Mesothelial cell of epicardium (in vitro differentiated cells): ENCODE measurements around the gene CHD2. TPM values are rescaled to one million over a fixed set of nuclear protein-coding genes. Genes with fewer than 3 reads are reported as not detected.

Source experiments
- DNase-seq, 2 experiments: peaks; one replicate each; pipeline ENCODE4 v3.0.0; 2021; ENCODE audit warnings: low spot score in 2 of 2; ENCODE audit not compliant: unreplicated experiment in 2 of 2
- H3K27ac Mint-ChIP-seq: 2 replicates; pipeline ENCODE4 v1.8.0; 2021; ENCODE audit warnings: mixed read lengths
- H3K27me3 Mint-ChIP-seq: 2 replicates; pipeline ENCODE4 v1.8.0; 2021; ENCODE audit warnings: low read depth, mixed read lengths
- H3K36me3 Mint-ChIP-seq: 2 replicates; pipeline ENCODE4 v1.8.0; 2021; ENCODE audit warnings: mixed read lengths
- H3K4me1 Mint-ChIP-seq: 2 replicates; pipeline ENCODE4 v1.8.0; 2021; ENCODE audit warnings: mixed read lengths
- H3K4me3 Mint-ChIP-seq: 2 replicates; pipeline ENCODE4 v1.8.0; 2021; ENCODE audit warnings: mild to moderate bottlenecking, moderate library complexity, mixed read lengths
- H3K9me3 Mint-ChIP-seq: 2 replicates; pipeline ENCODE4 v1.8.0; 2021; ENCODE audit warnings: mixed read lengths
- total RNA-seq: library from RNA; stranded (reverse); gene quantifications from 3 replicates; pipeline ENCODE4 v1.2.1, GENCODE V29; 2021
- TF ChIP-seq, protein P1 (sequence below): fragments of 200-600 bp; sonication (generic); IDR thresholded peaks from one replicate; pipeline ENCODE4 v1.5.0; 2021; ENCODE audit warnings: antibody characterized with exemption; ENCODE audit not compliant: unreplicated experiment

Gene CHD2
- total RNA-seq, 1 donor from 2014 or later = 178 TPM

DNA sequence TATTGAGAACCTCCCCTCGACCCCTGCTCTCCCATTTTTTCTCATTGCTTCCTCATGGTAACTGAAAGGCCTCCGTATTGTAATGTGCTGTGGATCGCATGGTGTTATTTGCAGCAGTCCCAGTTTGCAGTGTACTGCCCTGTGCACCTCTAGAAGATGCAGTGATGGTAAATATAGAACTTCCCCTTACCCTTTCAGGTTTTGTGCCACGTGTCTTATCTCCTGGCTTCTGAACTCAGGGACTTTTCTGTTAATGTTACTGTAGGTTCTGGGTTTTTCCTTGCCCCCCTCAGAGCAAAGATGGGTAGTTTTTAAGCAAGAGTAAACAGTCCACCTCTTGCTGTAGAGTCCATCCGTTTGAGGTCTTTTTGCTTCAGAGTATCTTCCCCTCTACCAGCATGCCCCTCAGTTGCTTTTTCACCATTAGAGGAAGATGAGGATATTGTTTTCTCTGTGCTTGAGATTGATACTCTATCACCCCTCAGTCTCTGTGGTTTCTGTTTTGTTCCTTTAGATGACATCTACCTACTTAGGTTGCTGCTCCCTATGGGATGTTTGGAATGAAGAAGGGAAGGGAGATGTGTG is 22.4 kb downstream of the CHD2 start:
- no peaks in the 10 kb centered on the region for H3K9me3 Mint-ChIP-seq
- H3K27me3 Mint-ChIP-seq = no peaks in the 10 kb centered on the region
- no peak for DNase-seq
- TF ChIP-seq, protein P1, sequence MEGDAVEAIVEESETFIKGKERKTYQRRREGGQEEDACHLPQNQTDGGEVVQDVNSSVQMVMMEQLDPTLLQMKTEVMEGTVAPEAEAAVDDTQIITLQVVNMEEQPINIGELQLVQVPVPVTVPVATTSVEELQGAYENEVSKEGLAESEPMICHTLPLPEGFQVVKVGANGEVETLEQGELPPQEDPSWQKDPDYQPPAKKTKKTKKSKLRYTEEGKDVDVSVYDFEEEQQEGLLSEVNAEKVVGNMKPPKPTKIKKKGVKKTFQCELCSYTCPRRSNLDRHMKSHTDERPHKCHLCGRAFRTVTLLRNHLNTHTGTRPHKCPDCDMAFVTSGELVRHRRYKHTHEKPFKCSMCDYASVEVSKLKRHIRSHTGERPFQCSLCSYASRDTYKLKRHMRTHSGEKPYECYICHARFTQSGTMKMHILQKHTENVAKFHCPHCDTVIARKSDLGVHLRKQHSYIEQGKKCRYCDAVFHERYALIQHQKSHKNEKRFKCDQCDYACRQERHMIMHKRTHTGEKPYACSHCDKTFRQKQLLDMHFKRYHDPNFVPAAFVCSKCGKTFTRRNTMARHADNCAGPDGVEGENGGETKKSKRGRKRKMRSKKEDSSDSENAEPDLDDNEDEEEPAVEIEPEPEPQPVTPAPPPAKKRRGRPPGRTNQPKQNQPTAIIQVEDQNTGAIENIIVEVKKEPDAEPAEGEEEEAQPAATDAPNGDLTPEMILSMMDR = no peak
- H3K36me3 Mint-ChIP-seq = peaks cover 33% of the 10 kb centered on the region
- no peak overlapping the region for H3K4me3 Mint-ChIP-seq
- peak overlapping the region; percentile 74 for H3K27ac Mint-ChIP-seq
- H3K4me1 Mint-ChIP-seq = peaks cover 35% of the 10 kb centered on the region

GRCh38 chr15:92924216-92924615 is 24.1 kb downstream of the CHD2 start:
- DNase-seq = no peak
- no peak overlapping the region for H3K4me3 Mint-ChIP-seq
- H3K27ac Mint-ChIP-seq = peak overlapping the region; percentile 50

DNA sequence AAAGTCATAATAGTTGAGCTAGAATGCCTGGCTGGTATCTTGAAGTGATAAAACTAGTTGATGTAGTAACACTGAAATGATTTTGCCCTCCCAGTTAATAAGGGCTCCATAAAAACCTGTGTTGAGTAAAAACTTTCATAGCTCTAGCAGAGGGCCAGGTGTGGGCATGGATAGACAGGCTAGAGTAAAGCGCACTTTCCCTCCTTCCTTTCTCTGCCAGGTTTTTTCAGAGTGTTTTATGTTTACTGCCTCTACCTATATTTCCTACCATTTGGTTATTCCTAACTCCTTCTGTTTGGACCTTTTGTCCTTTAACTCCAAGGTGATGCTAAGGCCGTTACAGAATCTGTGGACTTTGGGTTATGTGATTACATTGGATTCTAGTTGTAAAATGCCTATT is 25.3 kb downstream of the CHD2 start:
- TF ChIP-seq, protein P1 = no peak
- DNase-seq = no peak
- no peak overlapping the region for H3K4me3 Mint-ChIP-seq
- H3K9me3 Mint-ChIP-seq = no peaks in the 10 kb centered on the region
- peaks cover 42% of the 10 kb centered on the region for H3K36me3 Mint-ChIP-seq
- H3K27me3 Mint-ChIP-seq = no peaks in the 10 kb centered on the region
- H3K27ac Mint-ChIP-seq = no peak overlapping the region
- H3K4me1 Mint-ChIP-seq = peaks cover 37% of the 10 kb centered on the region

More at GRCh38 chr15:92924216-92924615, 24.1 kb downstream of the CHD2 start:
- TF ChIP-seq, protein P1 = no peak
- Mint-ChIP-seq H3K4me1 (peaks cover 36% of the 10 kb centered on the region), H3K27me3 (no peaks in the 10 kb centered on the region), H3K36me3 (peaks cover 42% of the 10 kb centered on the region), H3K9me3 (no peaks in the 10 kb centered on the region)

DNA sequence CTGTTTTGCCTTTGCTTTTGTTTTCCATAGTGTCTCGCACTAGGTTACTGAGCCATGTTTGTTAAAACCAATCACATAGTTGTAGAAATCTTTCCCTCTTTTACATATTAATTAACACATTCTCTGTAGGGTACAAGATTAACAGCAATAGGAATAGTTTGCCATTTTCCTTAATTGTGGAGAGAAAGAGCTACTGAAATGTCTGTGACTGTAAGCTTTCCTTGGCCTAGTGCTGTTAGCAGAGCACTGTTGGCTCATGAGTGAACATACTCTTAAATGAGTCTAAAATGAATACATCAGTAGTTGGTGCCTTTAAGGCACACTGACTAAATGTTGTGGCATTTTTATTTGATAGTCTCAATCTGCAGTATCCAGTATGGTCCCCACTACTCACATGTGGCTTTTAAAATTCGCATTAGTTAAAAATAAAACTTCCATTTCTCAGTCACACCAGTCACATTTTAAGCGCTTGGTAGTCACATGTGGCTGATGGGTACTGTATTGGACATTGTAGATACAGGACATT is 28.2 kb downstream of the CHD2 start:
- Mint-ChIP-seq H3K9me3 (no peaks in the 10 kb centered on the region), H3K27me3 (no peaks in the 10 kb centered on the region), H3K4me3 (no peak overlapping the region), H3K27ac (peak overlapping the region; percentile 80), H3K4me1 (peaks cover 18% of the 10 kb centered on the region), H3K36me3 (peaks cover 48% of the 10 kb centered on the region)
- no peak for DNase-seq
- TF ChIP-seq, protein P1 = no peak

GRCh38 chr15:92929002-92929401 is 28.9 kb downstream of the CHD2 start:
- TF ChIP-seq, protein P1 = no peak
- no peak overlapping the region for H3K4me3 Mint-ChIP-seq
- H3K27me3 Mint-ChIP-seq = no peaks in the 10 kb centered on the region
- peak overlapping the region; percentile 27 for H3K27ac Mint-ChIP-seq
- no peaks in the 10 kb centered on the region for H3K9me3 Mint-ChIP-seq
- DNase-seq = no peak
- H3K36me3 Mint-ChIP-seq = peaks cover 52% of the 10 kb centered on the region
- peaks cover 18% of the 10 kb centered on the region for H3K4me1 Mint-ChIP-seq
